GM21825 (cell line): Measurements from ENCODE around the gene FGFRL1.
A peak's percentile ranks its signal among the peaks of the same experiment; 100 is the strongest.

ENCODE experiments used
- ATAC-seq: cut with Tn5 transposase; IDR thresholded peaks from one replicate; pipeline ENCODE4 v1.9.1; 2021; ENCODE audit warnings: mild to moderate bottlenecking, moderate library complexity; ENCODE audit not compliant: unreplicated experiment

FGFRL1 gene

GRCh38 chr4:1011022-1011665, at the start of gene FGFRL1:
FGFRL1 (plus strand) TSS chr4:1011626; CDS start chr4:1012486, 860 bp downstream.
- peak; percentile 35 for ATAC-seq

- no peak for ATAC-seq
These were observed 48.9 kb upstream of the FGFRL1 start for GRCh38 chr4:962231-963208.

- no peak for ATAC-seq
These were observed 47.9 kb upstream of the FGFRL1 start for GRCh38 chr4:963276-964225.

- no peak for ATAC-seq
These were observed 46.9 kb upstream of the FGFRL1 start for GRCh38 chr4:964346-965025.

GRCh38 chr4:965048-965765, 46.2 kb upstream of the FGFRL1 start:
- ATAC-seq: no peak

- no peak for ATAC-seq
These were observed 45.7 kb upstream of the FGFRL1 start for GRCh38 chr4:965766-966134.

- ATAC-seq: no peak
These were observed 44.9 kb upstream of the FGFRL1 start for GRCh38 chr4:966266-967112.

- ATAC-seq: no peak
These were observed 44.0 kb upstream of the FGFRL1 start for GRCh38 chr4:967113-968104.

GRCh38 chr4:968221-968620, 43.2 kb upstream of the FGFRL1 start:
- ATAC-seq: no peak

- no peak for ATAC-seq
These were observed 42.6 kb upstream of the FGFRL1 start for GRCh38 chr4:968621-969394.

GRCh38 chr4:970046-970745, 41.2 kb upstream of the FGFRL1 start:
- no peak for ATAC-seq

- no peak for ATAC-seq
These were observed 40.4 kb upstream of the FGFRL1 start for GRCh38 chr4:970854-971520.

GRCh38 chr4:971666-972500, 39.5 kb upstream of the FGFRL1 start:
- ATAC-seq: no peak

- ATAC-seq: peak; percentile 37
These were observed 38.6 kb upstream of the FGFRL1 start for GRCh38 chr4:972651-973424.
